GM12878 (cell line): Measurements from ENCODE around the gene C2orf69. TPM values are rescaled to one million over a fixed set of nuclear protein-coding genes. Genes with fewer than 3 reads are reported as not detected.

Experiments used
- ATAC-seq: fragments of 200-7000 bp; cut with Tn5 transposase; 3 replicates; pipeline ENCODE4 v1.9.1; 2020; ENCODE audit warnings: mild to moderate bottlenecking, moderate library complexity
- BruUV-seq: library from RNA; stranded (reverse); fragments of 400-500 nt; replicated peaks from 2 replicates; lab custom pipeline; 2021; lab: Mats Ljungman, UMichigan
- CTCF ChIA-PET: fragments of 300-600 bp; sonication (Branson Sonifier 250); formaldehyde crosslinking; extraction: SDS; loops from one replicate; lab custom pipeline; 2021; ENCODE audit warnings: inconsistent platforms; lab: Yijun Ruan, JAX
- POLR2A ChIA-PET: fragments of 350-600 bp; formaldehyde crosslinking; extraction: SDS; loops from one replicate; lab custom pipeline; 2021; ENCODE audit warnings: inconsistent platforms; lab: Charles Lee
- RAD21 ChIA-PET: fragments of 300-600 bp; sonication (Branson Sonifier 250); formaldehyde crosslinking; loops from one replicate; lab custom pipeline; 2023; ENCODE audit warnings: antibody characterized with exemption; ENCODE audit not compliant: unreplicated experiment; lab: Charles Lee
- SMC1A ChIA-PET: fragments of 300-600 bp; sonication (Branson Sonifier 250); formaldehyde crosslinking; loops from one replicate; lab custom pipeline; 2023; ENCODE audit not compliant: unreplicated experiment, uncharacterized antibody; lab: Charles Lee
- DNase-seq: peaks from one replicate; pipeline ENCODE4 v3.0.0-alpha.2; 2011; ENCODE audit warnings: low read depth, low spot score
- FAIRE-seq: peaks from 3 replicates; lab custom pipeline; 2011; peaks lifted over from hg19 to GRCh38; lab: Jason Lieb, UNC
- H2AFZ ChIP-seq: 2 replicates; pipeline ENCODE4 v1.6.0; 2011; ENCODE audit warnings: low read depth, low read length, control low read depth; ENCODE audit not compliant: control insufficient read depth
- H3K27ac ChIP-seq: 2 replicates; pipeline ENCODE4 v1.5.1; 2011; ENCODE audit warnings: control low read depth; ENCODE audit not compliant: control insufficient read depth, insufficient read depth
- H3K27me3 ChIP-seq, 2 experiments: replicated peaks in 1 of 2; 2 replicates each; pipeline versions ENCODE4 v1.6.0 to v1.6.1; 2011; ENCODE audit warnings: low read length in 1 of 2; ENCODE audit not compliant: control insufficient read depth in 2 of 2, insufficient read depth in 2 of 2
- H3K36me3 ChIP-seq, 2 experiments: 2 replicates each; pipeline ENCODE4 v1.5.1; 2011; ENCODE audit warnings: low read length in 1 of 2; ENCODE audit not compliant: control insufficient read depth in 2 of 2, insufficient read depth in 2 of 2
- H3K4me1 ChIP-seq: 2 replicates; pipeline ENCODE4 v1.6.1; 2011; ENCODE audit warnings: mild to moderate bottlenecking, low read length, moderate library complexity, mixed read lengths; ENCODE audit not compliant: control insufficient read depth, insufficient read depth
- H3K4me2 ChIP-seq: 2 replicates; pipeline ENCODE4 v1.6.0; 2011; ENCODE audit warnings: control low read depth; ENCODE audit not compliant: control insufficient read depth, insufficient read depth
- H3K4me3 ChIP-seq: fragments of 200-600 bp; sonication (generic); 2 replicates; pipeline ENCODE4 v1.5.1; 2016
- H3K79me2 ChIP-seq: 2 replicates; pipeline ENCODE4 v1.6.0; 2011; ENCODE audit warnings: low read length; ENCODE audit not compliant: control insufficient read depth, insufficient read depth
- H3K9ac ChIP-seq: 2 replicates; pipeline ENCODE4 v1.8.0; 2011; ENCODE audit warnings: low read length, control low read depth, mixed read lengths; ENCODE audit not compliant: control insufficient read depth, insufficient read depth
- H3K9me3 ChIP-seq: replicated peaks from 3 replicates; pipeline ENCODE4 v1.5.1; 2011; ENCODE audit warnings: mild to moderate bottlenecking, low read length; ENCODE audit not compliant: control insufficient read depth, insufficient read depth
- H4K20me1 ChIP-seq: 2 replicates; pipeline ENCODE4 v1.6.0; 2011; ENCODE audit not compliant: control insufficient read depth, insufficient read depth
- CBFB ChIP-seq: IDR thresholded peaks from 2 replicates; pipeline ENCODE4 v1.6.1; 2016; ENCODE audit warnings: antibody characterized with exemption, low read depth
- GABPA ChIP-seq: IDR thresholded peaks from 2 replicates; pipeline ENCODE4 v1.6.1; 2014; ENCODE audit warnings: antibody characterized with exemption, low read depth, mild to moderate bottlenecking, inconsistent platforms
- HDAC2 ChIP-seq: fragments of 200-600 bp; sonication (generic); IDR thresholded peaks from 2 replicates; pipeline ENCODE4 v1.6.1; 2017
- PAX8 ChIP-seq: fragments of 450-650 bp; IDR thresholded peaks from 2 replicates; pipeline ENCODE4 v1.6.1; 2017; ENCODE audit warnings: mild to moderate bottlenecking, moderate library complexity
- RBBP5 ChIP-seq: fragments of 200-600 bp; sonication (generic); conservative IDR thresholded peaks from 2 replicates; pipeline ENCODE4 v1.6.1; 2016
- RCOR1 ChIP-seq: conservative IDR thresholded peaks from 2 replicates; pipeline ENCODE4 v1.6.1; 2012; ENCODE audit warnings: low read depth, low read length, improper control_type of control experiment
- RELA ChIP-seq: fragments of 450-650 bp; IDR thresholded peaks from 2 replicates; pipeline ENCODE4 v1.8.0; 2014; ENCODE audit warnings: borderline replicate concordance; ENCODE audit not compliant: partially characterized antibody
- SP1 ChIP-seq: IDR thresholded peaks from one replicate; pipeline ENCODE4 v1.6.1; 2011; ENCODE audit warnings: low read depth, low read length
- SRF ChIP-seq, 2 experiments: IDR thresholded peaks; 2 replicates each; pipeline ENCODE4 v1.6.1; 2011; ENCODE audit warnings: low read depth in 2 of 2, low read length in 2 of 2, mild to moderate bottlenecking in 1 of 2, moderate library complexity in 1 of 2
- TCF12 ChIP-seq: IDR thresholded peaks from 2 replicates; pipeline ENCODE4 v1.6.1; 2011; ENCODE audit warnings: low read depth, mild to moderate bottlenecking, low read length
- WGBS: methylation state at CpG from one replicate; pipeline ENCODE4 v1.1.6; 2016; ENCODE audit warnings: low lambda C conversion rate; ENCODE audit not compliant: insufficient replicate concordance, insufficient coverage; ENCODE audit errors: missing lambda C conversion rate; 5-methylcytosine and 5-hydroxymethylcytosine counted together
- in situ Hi-C: fragments of 300-500 bp; cut with MboI; formaldehyde crosslinking; loops from 9 replicates; pipeline ENCODE4 v1.14.3; 2018; ENCODE audit warnings: mixed read lengths
- intact Hi-C: fragments of 100-400 bp; cut with micrococcal nuclease; formaldehyde crosslinking; loops from one replicate; pipeline ENCODE4 v1.14.2; 2022; ENCODE audit not compliant: unreplicated experiment
- polyA plus RNA-seq, 11 experiments: library from polyadenylated mRNA; depleted of rRNA in 4 of 11; unstranded in 6 of 11; stranded (reverse) in 5 of 11; fragments of >200 nt; fragmentation: Nextera tagmentation in 4 of 11; fragmentation: Illumina TruSeq in 1 of 11; extraction: Ambion mirVana in 4 of 11; extraction: Trizol in 1 of 11; gene quantifications; 1 replicate in 1 of 11; 2 replicates in 10 of 11; pipeline versions ENCODE4 v1.2.1 to v1.2.3, GENCODE V29; 2011 to 2016; ENCODE audit warnings: inconsistent platforms in 2 of 11, missing spikeins in 2 of 11, low read depth in 1 of 11
- total RNA-seq, 4 experiments: library from RNA; depleted of rRNA in 3 of 4; stranded (reverse); fragments of >200 nt in 3 of 4; fragmentation: Illumina TruSeq in 1 of 4; extraction: Trizol in 1 of 4; gene quantifications; 2 replicates each; pipeline versions ENCODE4 v1.2.1 to v1.2.3, GENCODE V29; 2013 to 2021
- TF ChIP-seq, protein P1 (sequence below): fragments of 450-650 bp; IDR thresholded peaks from 2 replicates; pipeline ENCODE4 v1.6.1; 2016; ENCODE audit warnings: mild to moderate bottlenecking
- TF ChIP-seq, protein P2 (sequence below): fragments of 450-650 bp; IDR thresholded peaks from 2 replicates; pipeline ENCODE4 v1.6.1; 2017; ENCODE audit warnings: mild to moderate bottlenecking, moderate library complexity

The C2orf69 gene
- total and polyA plus RNA-seq, 10 of the 15 experiments (the other 5 are each of a cell fraction or from before 2014, with no cell fraction given) = 6.3 to 20.3 (median 11.1) TPM

DNA sequence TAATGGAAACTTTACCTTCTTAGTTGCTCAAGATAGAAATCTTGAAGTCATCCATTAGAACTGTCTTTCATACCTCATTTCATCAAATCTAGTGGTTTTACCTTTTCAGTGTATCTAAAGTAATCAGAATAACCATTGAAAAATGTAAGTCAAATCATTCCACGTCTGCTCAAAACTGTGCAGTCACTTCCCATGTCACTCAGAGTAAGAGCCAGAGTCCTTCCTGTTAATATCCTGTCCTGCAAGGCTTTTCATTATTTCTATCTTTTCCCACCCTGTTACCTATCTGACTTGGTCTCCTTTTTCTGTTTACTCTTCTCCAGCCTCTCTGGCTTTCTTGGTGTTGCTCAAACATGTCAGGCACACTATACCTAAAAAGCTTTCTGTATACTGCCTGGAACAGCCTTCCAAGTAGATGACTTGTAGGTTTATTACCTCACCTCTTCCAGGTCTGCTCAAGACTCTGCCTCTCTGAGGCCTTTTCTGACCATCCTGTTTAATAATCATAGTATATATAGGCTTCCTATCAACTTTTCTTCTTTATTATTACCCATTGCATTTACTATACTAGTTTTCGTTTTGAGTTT, 3.4 kb downstream of the C2orf69 start:
- H3K9ac ChIP-seq = no peak overlapping the region
- ChIA-PET POLR2A (no interaction called here), CTCF (no interaction called here), RAD21 (no interaction called here), SMC1A (interaction anchor here (1.0 kb wide), 1 partner anchor 11 kb away, joined by 3 read pairs; no protein-coding TSS in a partner anchor)
- peaks cover 64% of the 10 kb centered on the region for H3K79me2 ChIP-seq
- peak overlapping the region; percentile 65; the same call in 1 of the 2 replicates for H3K4me2 ChIP-seq
- peaks cover 6 to 9% of the 10 kb centered on the region in 2 experiments for H3K36me3 ChIP-seq
- in situ Hi-C loops = no loop called here
- intact Hi-C loops = no loop called here
- H3K4me1 ChIP-seq = no peaks in the 10 kb centered on the region
- no peak for TF ChIP-seq HDAC2
- TF ChIP-seq, protein P1, sequence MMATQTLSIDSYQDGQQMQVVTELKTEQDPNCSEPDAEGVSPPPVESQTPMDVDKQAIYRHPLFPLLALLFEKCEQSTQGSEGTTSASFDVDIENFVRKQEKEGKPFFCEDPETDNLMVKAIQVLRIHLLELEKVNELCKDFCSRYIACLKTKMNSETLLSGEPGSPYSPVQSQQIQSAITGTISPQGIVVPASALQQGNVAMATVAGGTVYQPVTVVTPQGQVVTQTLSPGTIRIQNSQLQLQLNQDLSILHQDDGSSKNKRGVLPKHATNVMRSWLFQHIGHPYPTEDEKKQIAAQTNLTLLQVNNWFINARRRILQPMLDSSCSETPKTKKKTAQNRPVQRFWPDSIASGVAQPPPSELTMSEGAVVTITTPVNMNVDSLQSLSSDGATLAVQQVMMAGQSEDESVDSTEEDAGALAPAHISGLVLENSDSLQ = peak; percentile 59; the same call in 1 of the 2 replicates
- TF ChIP-seq PAX8 = no peak
- DNase-seq = no peak
- no peaks in the 10 kb centered on the region for H3K27me3 ChIP-seq
- H3K4me3 ChIP-seq = peak overlapping the region; percentile 51
- 93% methylated on average over 2 of the region's 2 CpGs for WGBS
- no peaks in the 10 kb centered on the region for H4K20me1 ChIP-seq
- FAIRE-seq = no peak
- peaks cover 14% of the 10 kb centered on the region for H3K9me3 ChIP-seq
- no peak for ATAC-seq
- no peak overlapping the region for H3K27ac ChIP-seq
- BruUV-seq = no TSS peak
- no peak overlapping the region for H2AFZ ChIP-seq

DNA sequence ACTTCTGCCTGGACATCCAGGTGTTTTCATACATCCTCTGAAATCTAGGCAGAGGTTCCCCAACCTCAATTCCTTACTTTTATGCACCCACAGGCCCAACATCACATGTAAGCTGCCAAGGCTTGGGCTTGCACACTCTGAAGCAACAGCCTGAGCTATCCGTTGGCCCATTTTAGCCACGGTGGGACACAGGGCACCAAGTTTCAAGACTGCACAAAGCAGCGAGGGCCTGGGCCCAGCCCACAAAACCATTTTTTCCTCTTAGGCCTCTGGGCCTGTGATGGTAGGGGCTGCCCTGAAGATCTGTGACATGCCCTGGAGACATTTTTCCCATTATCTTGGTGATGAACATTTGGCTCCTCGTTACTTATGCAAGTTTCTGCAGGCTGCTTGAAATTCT, 5.9 kb downstream of the C2orf69 start:
- in situ Hi-C loops = no loop called here
- Histone ChIP-seq H3K36me3 (peaks cover 6 to 12% of the 10 kb centered on the region in 2 experiments), H3K27ac (no peak overlapping the region), H3K9me3 (peaks cover 16% of the 10 kb centered on the region), H4K20me1 (no peaks in the 10 kb centered on the region), H3K4me3 (no peak overlapping the region), H2AFZ (no peak overlapping the region), H3K4me1 (no peaks in the 10 kb centered on the region), H3K27me3 (no peaks in the 10 kb centered on the region), H3K4me2 (no peak overlapping the region), H3K9ac (no peak overlapping the region), H3K79me2 (peaks cover 67% of the 10 kb centered on the region)
- POLR2A ChIA-PET = no interaction called here
- no peak for DNase-seq
- no TSS peak for BruUV-seq
- RAD21 ChIA-PET = no interaction called here
- ATAC-seq = no peak
- intact Hi-C loops = no loop called here
- SMC1A ChIA-PET = no interaction called here
- CTCF ChIA-PET = no interaction called here
- 98% methylated on average over 4 of the region's 4 CpGs for WGBS
- no peak for FAIRE-seq
- TF ChIP-seq CBFB (no peak), RCOR1 (no peak), RELA (no peak), SRF (IDR thresholded peaks at IDR 0.05; ENCODE audit: low read depth in 2 of 2, low read length in 2 of 2) (no peak), SP1 (no peak), RBBP5 (no peak), GABPA (no peak), TCF12 (no peak)
- TF ChIP-seq, protein P2, sequence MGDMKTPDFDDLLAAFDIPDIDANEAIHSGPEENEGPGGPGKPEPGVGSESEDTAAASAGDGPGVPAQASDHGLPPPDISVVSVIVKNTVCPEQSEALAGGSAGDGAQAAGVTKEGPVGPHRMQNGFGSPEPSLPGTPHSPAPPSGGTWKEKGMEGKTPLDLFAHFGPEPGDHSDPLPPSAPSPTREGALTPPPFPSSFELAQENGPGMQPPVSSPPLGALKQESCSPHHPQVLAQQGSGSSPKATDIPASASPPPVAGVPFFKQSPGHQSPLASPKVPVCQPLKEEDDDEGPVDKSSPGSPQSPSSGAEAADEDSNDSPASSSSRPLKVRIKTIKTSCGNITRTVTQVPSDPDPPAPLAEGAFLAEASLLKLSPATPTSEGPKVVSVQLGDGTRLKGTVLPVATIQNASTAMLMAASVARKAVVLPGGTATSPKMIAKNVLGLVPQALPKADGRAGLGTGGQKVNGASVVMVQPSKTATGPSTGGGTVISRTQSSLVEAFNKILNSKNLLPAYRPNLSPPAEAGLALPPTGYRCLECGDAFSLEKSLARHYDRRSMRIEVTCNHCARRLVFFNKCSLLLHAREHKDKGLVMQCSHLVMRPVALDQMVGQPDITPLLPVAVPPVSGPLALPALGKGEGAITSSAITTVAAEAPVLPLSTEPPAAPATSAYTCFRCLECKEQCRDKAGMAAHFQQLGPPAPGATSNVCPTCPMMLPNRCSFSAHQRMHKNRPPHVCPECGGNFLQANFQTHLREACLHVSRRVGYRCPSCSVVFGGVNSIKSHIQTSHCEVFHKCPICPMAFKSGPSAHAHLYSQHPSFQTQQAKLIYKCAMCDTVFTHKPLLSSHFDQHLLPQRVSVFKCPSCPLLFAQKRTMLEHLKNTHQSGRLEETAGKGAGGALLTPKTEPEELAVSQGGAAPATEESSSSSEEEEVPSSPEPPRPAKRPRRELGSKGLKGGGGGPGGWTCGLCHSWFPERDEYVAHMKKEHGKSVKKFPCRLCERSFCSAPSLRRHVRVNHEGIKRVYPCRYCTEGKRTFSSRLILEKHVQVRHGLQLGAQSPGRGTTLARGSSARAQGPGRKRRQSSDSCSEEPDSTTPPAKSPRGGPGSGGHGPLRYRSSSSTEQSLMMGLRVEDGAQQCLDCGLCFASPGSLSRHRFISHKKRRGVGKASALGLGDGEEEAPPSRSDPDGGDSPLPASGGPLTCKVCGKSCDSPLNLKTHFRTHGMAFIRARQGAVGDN = no peak
